GM18505 (cell line): ENCODE results near the gene NUDT4B.
"Not testable (repeated sequence)": the region's sequence is repeated elsewhere in the genome, so short reads cannot be mapped to it uniquely, and the experiment has no call there.

Source experiments
- ATAC-seq: cut with Tn5 transposase; IDR thresholded peaks from one replicate; pipeline ENCODE4 v1.9.1; 2021; ENCODE audit not compliant: unreplicated experiment

Gene NUDT4B

DNA sequence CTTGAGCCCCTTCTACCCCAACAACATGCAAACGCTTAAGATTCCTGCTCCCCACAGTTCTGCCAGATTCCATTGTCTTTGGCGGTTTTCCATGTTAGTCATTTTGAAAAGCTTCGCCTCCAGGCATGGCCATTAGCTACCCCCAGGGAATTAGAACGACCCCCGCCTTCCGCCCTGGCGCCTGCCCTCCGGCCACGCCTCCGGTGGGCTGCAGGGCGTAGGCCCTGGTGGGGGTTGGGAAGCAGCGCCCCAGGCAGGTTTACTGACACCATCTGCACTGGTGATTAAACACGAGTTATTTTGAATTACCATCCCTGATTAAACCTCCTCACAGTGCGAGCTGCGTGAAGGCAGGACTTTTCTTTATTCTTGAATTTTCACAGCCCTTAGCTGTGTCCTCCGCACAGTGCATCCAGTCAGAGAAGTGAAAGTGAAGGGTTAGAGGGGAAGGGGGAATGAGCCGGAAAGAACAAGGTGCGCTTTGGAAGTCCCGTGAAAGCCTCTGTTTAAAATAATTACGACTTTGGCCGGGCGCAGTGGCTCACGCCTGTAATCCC, 43.0 kb downstream of the NUDT4B start:
- not testable (repeated sequence) for ATAC-seq

DNA sequence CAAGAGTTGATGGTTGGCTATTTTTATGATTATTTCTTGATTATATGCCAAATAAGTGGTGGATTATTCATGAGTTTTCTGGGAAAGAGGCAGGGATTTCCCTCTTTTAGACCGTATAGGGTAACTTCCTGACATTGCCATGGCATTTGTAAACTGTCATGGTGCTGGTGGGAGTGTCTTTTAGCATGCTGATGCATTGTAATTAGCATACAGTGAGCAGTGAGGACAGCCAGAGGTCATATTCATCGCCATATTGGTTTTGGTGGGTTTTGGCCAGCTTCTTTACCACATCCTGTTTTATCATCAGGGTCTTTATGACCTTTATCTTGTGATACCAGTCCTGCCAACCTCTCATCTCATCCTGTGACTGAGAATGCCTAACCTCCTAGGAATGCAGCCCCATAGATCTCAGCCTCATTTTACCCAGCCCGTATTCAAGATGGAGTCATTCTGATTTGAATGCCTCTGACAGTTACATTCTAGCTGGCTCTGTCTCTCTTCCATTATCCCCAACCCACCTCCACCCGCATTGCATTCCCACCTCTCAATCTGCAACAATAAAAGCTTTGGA, 45.3 kb downstream of the NUDT4B start:
- not testable (repeated sequence) for ATAC-seq
